Ascending aorta (tissue), 2 donors: ENCODE measurements around the gene DSN1. TPM values are rescaled to one million over a fixed set of nuclear protein-coding genes. Genes with fewer than 3 reads are reported as not detected.
A peak's percentile ranks its signal among the peaks of the same experiment; 100 is the strongest.

ENCODE experiments used
- DNase-seq, 2 donors: peaks; one replicate each; pipeline ENCODE4 v3.0.0-alpha.2; 2019; ENCODE audit warnings: low spot score in 2 of 2
- H3K27ac ChIP-seq, 2 donors: fragments of 200-600 bp; sonication (generic); one replicate each; pipeline ENCODE4 v1.5.1; 2016 to 2017; ENCODE audit warnings: mild to moderate bottlenecking in 1 of 2
- H3K27me3 ChIP-seq: fragments of 200-600 bp; sonication (generic); one replicate; pipeline ENCODE4 v1.5.1; 2017
- H3K36me3 ChIP-seq, 2 donors: fragments of 200-600 bp; sonication (generic); one replicate each; pipeline ENCODE4 v1.5.1; 2016
- H3K4me1 ChIP-seq, 2 donors: fragments of 200-600 bp; sonication (generic); one replicate each; pipeline ENCODE4 v1.5.1; 2016 to 2017; ENCODE audit warnings: mild to moderate bottlenecking in 1 of 2
- H3K4me3 ChIP-seq, 2 donors: fragments of 200-600 bp; sonication (generic); one replicate each; pipeline ENCODE4 v1.5.1; 2016 to 2017; ENCODE audit warnings: mild to moderate bottlenecking in 1 of 2
- H3K9me3 ChIP-seq, 2 donors: fragments of 200-600 bp; sonication (generic); one replicate each; pipeline ENCODE4 v1.5.1; 2016
- CTCF ChIP-seq, 3 experiments: fragments of 200-600 bp in 2 of 3; fragments of 450-650 bp in 1 of 3; sonication (generic) in 2 of 3; IDR thresholded peaks; one replicate each; pipeline ENCODE4 v1.5.1; 2016 to 2019; ENCODE audit warnings: antibody characterized with exemption in 3 of 3, mild to moderate bottlenecking in 1 of 3, moderate library complexity in 1 of 3
- intact Hi-C: fragments of 100-400 bp; cut with DNase I; formaldehyde crosslinking; loops from one replicate; pipeline ENCODE4 v1.15.1; 2023
- total RNA-seq: library from RNA; depleted of rRNA; stranded (reverse); fragments of >200 nt; gene quantifications from one replicate; pipeline ENCODE4 v1.1.0, GENCODE V29; 2016

DSN1 gene
- total RNA-seq: 26.9 TPM

- peak within 1 kb of the TSS; percentile 97 to 98 for H3K27ac ChIP-seq
- peak within 1 kb of the TSS; percentile 72 to 85 for H3K4me3 ChIP-seq
- H3K4me1 ChIP-seq: peaks cover 3 to 19% of the 10 kb centered on the region in 2 donors
- peak in 1 of 3 experiments; percentile 60 for TF ChIP-seq CTCF (IDR thresholded peaks at IDR 0.05)
- peak; percentile 92 to 99 for DNase-seq
- intact Hi-C loops: loop anchor here (1.0 to 5.0 kb wide), 3 partner anchors 27 to 231 kb away; partner anchors contain the start of genes MYL9 and NDRG3
- no peaks in the 10 kb centered on the region for H3K27me3 ChIP-seq
- H3K9me3 ChIP-seq: no peaks in the 10 kb centered on the region
- H3K36me3 ChIP-seq: no peaks in the 10 kb centered on the region
Measured at GRCh38 chr20:36773597-36774390, at the start of gene DSN1. Gene DSN1 (minus strand): TSS chr20:36773763. CDS start chr20:36771458, 2,305 bp downstream.

DNA sequence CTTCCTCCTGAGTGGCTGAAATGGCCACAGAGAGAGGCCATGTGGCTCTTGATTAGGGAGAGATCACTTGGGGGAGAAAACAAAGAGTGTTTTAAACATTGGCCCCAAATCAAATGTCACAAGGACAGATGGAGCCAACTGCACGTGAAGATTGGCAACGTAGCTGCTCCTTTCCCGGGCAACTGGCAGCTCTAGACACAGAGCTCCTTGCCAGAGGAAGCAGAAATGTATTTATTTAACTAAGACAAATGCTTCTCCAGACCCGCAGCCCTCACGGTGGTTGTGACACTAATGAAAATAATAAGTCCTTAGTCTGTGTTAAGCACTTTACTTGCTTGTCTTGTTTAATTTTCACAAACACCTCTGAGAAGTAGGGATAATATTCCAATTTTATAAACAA, 49.6 kb upstream of the DSN1 start:
- TF ChIP-seq CTCF (IDR thresholded peaks at IDR 0.05): no peak
- H3K36me3 ChIP-seq: peaks cover under 1 to 13% of the 10 kb centered on the region in 2 donors
- H3K27me3 ChIP-seq: no peaks in the 10 kb centered on the region
- peak overlapping the region; percentile 70 to 79 for H3K27ac ChIP-seq
- peaks cover 26 to 61% of the 10 kb centered on the region in 2 donors for H3K4me1 ChIP-seq
- DNase-seq: no peak
- no peak overlapping the region for H3K4me3 ChIP-seq
- intact Hi-C loops: loop anchor here (2.0 kb wide), 1 partner anchor 40 kb away; a partner anchor contains a TSS
- H3K9me3 ChIP-seq: no peaks in the 10 kb centered on the region

DNA sequence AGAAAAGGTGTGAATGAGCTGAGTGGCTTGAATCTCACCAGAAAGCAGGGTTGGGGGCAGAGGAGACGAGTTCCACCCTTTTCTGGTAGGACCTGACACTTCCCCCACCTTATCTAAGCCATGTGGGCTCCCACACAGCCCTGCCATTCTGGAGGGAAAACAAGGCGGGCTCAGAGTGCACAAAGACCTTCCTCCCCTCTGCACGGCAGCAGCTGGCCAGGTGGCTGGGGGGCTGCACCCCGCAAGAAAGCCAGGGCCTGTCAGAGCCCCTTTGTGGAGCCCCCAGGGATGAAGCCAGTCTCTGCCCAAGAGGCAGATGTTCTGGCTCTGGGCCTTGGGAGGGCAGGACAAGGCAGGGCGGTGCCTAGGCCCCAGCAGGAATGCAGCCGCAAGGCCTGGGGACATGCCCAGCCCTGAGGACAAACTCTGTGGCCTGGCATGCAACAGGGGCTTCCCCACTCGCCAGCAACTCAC, 48.4 kb upstream of the DSN1 start:
- H3K4me1 ChIP-seq: peaks cover 26 to 52% of the 10 kb centered on the region in 2 donors
- intact Hi-C loops: loop anchor here (2.0 kb wide), 1 partner anchor 41 kb away; a partner anchor contains a TSS
- H3K9me3 ChIP-seq: no peaks in the 10 kb centered on the region
- no peak for DNase-seq
- no peak overlapping the region for H3K4me3 ChIP-seq
- H3K27ac ChIP-seq: peak overlapping the region; percentile 70 to 79
- peaks cover 3 to 11% of the 10 kb centered on the region in 2 donors for H3K36me3 ChIP-seq
- no peak for TF ChIP-seq CTCF (IDR thresholded peaks at IDR 0.05)
- H3K27me3 ChIP-seq: no peaks in the 10 kb centered on the region

- intact Hi-C loops: no loop called here
- Histone ChIP-seq H3K36me3 (peaks cover 8 to 20% of the 10 kb centered on the region in 2 donors), H3K4me3 (no peak overlapping the region), H3K4me1 (peaks cover 26 to 52% of the 10 kb centered on the region in 2 donors), H3K27me3 (no peaks in the 10 kb centered on the region), H3K27ac (peak overlapping the region; percentile 73 to 79), H3K9me3 (no peaks in the 10 kb centered on the region)
- DNase-seq: no peak
- no peak for TF ChIP-seq CTCF (IDR thresholded peaks at IDR 0.05)
Measured at GRCh38 chr20:36820928-36821327, 47.4 kb upstream of the DSN1 start.

DNA sequence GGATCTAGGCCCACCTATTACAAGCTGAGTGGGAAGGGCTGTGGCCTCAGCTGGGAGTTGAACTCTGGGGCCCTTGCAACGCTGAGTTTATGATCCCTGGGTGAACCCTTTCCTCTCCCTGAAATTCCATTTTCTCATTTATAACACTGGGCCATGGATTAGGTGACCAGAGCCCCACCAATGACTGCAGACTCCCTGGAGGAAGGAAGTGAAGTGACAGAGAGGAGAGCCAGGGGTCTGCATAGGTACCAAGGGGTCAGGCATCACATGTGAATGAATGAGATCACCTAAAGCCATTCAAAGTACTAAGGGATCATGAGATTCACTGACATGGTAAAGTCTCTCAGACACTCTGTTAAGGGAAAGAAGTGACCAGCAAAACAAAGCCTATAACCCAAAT, 46.5 kb upstream of the DSN1 start:
- Histone ChIP-seq H3K36me3 (peaks cover 17 to 25% of the 10 kb centered on the region in 2 donors), H3K9me3 (no peaks in the 10 kb centered on the region), H3K4me1 (peaks cover 26 to 50% of the 10 kb centered on the region in 2 donors), H3K27ac (peak overlapping the region; percentile 67 to 73), H3K27me3 (no peaks in the 10 kb centered on the region), H3K4me3 (no peak overlapping the region)
- intact Hi-C loops: no loop called here
- no peak for DNase-seq
- TF ChIP-seq CTCF (IDR thresholded peaks at IDR 0.05): no peak
